Measurements from ENCODE around the gene IL17B.

IL17B gene

DNA sequence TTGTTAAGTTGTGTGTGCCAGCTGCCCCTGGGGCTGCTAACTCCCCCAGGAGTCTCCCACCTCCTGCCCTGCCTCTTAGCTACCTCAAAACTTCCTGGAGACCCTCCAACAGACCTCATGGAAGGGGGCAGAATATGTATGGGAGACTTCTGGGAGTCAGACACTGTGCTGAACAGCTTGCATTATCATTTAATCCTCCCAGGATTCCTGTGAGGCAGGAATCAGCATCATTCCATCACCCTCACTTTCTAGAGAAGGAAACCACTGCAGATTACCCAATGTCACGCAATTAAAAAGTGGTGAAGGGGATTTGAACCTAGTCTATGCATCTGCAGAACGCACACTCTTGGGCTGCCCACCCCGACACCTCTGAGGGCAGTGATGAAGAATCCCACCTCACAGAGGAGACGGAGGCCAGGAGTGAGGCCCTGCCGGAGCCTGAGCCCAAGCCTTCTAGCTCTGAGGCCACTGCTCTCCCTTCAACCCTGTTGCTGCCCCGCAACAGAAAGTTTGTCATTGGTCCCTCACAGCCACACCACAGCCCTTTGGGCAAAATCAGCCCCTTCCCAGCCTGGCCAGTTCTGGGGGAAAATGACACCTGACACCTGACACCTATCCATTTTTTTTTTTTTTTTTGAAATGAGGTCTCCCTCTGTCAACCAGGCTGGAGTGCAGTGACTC lies 30.3 kb upstream of the IL17B start:
- Histone ChIP-seq H3K4me3 (ENCODE audit: low read depth in 1 of 2, low read length in 1 of 2) (no peak overlapping the region), H3K4me1 (ENCODE audit: control insufficient read depth in 1 of 2, insufficient read depth in 1 of 2, low read depth in 1 of 2, low read length in 1 of 2) (no peaks in the 10 kb centered on the region), H3K9me3 (no peaks in the 10 kb centered on the region), H3K36me3 (no peaks in the 10 kb centered on the region), H3K27me3 (no peaks in the 10 kb centered on the region), H3K27ac (no peak overlapping the region)
- TF ChIP-seq, protein P1, sequence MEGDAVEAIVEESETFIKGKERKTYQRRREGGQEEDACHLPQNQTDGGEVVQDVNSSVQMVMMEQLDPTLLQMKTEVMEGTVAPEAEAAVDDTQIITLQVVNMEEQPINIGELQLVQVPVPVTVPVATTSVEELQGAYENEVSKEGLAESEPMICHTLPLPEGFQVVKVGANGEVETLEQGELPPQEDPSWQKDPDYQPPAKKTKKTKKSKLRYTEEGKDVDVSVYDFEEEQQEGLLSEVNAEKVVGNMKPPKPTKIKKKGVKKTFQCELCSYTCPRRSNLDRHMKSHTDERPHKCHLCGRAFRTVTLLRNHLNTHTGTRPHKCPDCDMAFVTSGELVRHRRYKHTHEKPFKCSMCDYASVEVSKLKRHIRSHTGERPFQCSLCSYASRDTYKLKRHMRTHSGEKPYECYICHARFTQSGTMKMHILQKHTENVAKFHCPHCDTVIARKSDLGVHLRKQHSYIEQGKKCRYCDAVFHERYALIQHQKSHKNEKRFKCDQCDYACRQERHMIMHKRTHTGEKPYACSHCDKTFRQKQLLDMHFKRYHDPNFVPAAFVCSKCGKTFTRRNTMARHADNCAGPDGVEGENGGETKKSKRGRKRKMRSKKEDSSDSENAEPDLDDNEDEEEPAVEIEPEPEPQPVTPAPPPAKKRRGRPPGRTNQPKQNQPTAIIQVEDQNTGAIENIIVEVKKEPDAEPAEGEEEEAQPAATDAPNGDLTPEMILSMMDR (IDR thresholded peaks at IDR 0.05) = no peak

DNA sequence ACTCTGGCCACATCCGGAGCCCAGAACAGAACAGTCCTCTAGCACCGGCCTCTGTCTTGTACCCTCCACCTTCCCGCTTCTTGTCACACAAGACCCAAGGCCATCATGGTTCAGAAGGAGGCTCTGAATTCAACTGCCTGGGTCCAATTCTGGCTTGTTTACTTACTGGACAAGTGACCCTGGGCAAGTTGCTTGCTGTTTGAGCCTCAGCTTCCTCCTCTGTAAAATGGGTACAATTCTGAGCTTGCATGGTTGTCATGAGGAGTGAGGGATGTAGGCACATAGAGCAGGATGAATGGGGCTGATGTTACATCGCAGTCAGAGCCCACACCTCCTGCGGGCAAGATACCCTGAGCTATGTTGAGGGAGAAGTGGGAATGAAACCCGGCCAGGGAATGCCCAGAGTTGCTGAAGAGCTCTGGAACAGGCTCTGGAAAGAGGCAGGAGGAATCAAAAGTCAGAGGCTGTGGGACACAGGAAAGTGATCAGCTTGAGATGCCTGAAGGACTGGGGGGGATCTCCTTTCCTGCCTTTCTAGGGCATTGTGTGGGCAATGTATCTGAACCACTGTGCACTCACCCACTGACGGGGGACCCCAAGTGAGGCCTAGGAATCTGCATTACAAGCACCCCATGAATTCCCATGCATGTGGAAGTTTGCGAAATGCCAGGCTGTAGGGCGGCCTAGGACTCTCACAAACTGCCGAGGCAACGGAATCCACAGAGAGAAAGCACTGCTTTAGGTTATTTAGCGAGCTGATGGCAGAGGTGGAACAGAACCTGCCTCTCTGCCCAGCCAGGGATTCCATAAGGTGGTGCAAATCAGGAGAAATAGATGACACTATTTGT lies 29.4 kb upstream of the IL17B start:
- H3K4me3 ChIP-seq (ENCODE audit: low read depth in 1 of 2, low read length in 1 of 2) = no peak overlapping the region
- TF ChIP-seq, protein P1 (IDR thresholded peaks at IDR 0.05) = no peak
- no peaks in the 10 kb centered on the region for H3K4me1 ChIP-seq (ENCODE audit: control insufficient read depth in 1 of 2, insufficient read depth in 1 of 2, low read depth in 1 of 2, low read length in 1 of 2)
- H3K27me3 ChIP-seq = no peaks in the 10 kb centered on the region
- H3K36me3 ChIP-seq = no peaks in the 10 kb centered on the region
- H3K27ac ChIP-seq = no peak overlapping the region
- no peaks in the 10 kb centered on the region for H3K9me3 ChIP-seq

DNA sequence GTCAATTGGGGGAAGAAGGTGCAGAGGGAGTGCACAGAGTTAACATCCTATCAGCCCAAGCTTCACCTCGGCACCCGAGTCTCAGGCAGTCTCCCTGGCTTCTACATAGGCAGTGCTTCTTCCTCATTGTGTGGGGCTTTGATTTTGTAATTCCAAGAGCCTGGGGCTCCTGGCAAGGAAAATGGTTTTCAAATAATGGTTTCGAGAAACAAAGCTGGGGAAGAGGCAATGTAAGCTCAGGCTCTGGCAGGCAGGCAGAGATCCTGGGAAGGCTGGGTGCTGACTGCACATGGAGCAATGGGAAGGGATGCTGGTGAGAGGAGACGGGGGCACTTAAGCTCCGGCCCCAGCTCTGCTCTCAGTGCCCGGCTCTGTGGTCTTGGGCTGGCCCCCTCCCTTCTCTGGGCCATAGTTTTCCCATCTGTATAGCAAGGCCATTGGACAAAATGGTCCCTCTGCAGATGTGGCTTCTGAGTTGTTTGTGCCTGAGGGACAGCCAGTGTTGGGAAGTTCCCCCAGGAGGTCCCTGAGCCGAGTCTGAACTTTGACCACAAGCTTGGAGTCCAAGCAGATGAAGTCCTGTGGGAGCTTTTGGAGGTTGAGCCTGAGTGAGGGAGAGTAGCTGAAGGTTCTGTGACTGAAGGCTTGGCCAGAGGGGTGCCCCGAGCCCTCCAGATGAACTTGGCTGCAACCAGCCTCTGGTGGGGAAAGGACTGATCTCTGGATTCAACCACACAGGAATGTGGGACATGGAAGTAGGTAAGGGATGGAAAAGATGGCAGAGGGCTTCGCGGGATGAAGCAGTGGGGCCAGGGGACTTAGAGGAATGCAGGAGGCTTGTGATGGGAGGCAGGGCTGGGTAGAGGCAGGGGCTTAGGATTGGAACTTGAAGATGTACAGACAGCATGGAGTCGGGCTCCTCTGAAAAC lies 28.5 kb upstream of the IL17B start:
- Histone ChIP-seq H3K9me3 (no peaks in the 10 kb centered on the region), H3K27ac (no peak overlapping the region), H3K4me1 (ENCODE audit: control insufficient read depth in 1 of 2, insufficient read depth in 1 of 2, low read depth in 1 of 2, low read length in 1 of 2) (no peaks in the 10 kb centered on the region), H3K4me3 (ENCODE audit: low read depth in 1 of 2, low read length in 1 of 2) (no peak overlapping the region), H3K36me3 (no peaks in the 10 kb centered on the region), H3K27me3 (no peaks in the 10 kb centered on the region)
- TF ChIP-seq, protein P1 (IDR thresholded peaks at IDR 0.05) = no peak

DNA sequence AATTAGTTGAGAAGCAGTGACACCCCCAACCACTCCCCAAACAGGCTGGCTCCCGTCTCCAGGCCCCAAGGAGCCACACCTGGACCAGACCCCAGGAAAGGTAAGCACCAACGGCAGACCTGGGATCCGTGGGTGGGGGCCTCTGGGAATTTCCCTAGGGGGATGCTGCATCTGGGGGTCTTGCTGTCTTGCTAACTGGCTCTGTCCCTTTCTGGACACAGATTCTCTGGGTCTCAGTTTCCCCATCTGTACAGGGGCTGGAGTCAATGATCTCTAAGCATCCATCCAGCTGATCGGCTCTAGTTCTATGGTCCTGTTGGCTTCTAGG lies 27.9 kb upstream of the IL17B start:
- no peaks in the 10 kb centered on the region for H3K36me3 ChIP-seq
- H3K4me1 ChIP-seq (ENCODE audit: control insufficient read depth in 1 of 2, insufficient read depth in 1 of 2, low read depth in 1 of 2, low read length in 1 of 2) = no peaks in the 10 kb centered on the region
- H3K4me3 ChIP-seq (ENCODE audit: low read depth in 1 of 2, low read length in 1 of 2) = no peak overlapping the region
- H3K9me3 ChIP-seq = no peaks in the 10 kb centered on the region
- no peak overlapping the region for H3K27ac ChIP-seq
- TF ChIP-seq, protein P1 (IDR thresholded peaks at IDR 0.05) = no peak
- H3K27me3 ChIP-seq = no peaks in the 10 kb centered on the region

DNA sequence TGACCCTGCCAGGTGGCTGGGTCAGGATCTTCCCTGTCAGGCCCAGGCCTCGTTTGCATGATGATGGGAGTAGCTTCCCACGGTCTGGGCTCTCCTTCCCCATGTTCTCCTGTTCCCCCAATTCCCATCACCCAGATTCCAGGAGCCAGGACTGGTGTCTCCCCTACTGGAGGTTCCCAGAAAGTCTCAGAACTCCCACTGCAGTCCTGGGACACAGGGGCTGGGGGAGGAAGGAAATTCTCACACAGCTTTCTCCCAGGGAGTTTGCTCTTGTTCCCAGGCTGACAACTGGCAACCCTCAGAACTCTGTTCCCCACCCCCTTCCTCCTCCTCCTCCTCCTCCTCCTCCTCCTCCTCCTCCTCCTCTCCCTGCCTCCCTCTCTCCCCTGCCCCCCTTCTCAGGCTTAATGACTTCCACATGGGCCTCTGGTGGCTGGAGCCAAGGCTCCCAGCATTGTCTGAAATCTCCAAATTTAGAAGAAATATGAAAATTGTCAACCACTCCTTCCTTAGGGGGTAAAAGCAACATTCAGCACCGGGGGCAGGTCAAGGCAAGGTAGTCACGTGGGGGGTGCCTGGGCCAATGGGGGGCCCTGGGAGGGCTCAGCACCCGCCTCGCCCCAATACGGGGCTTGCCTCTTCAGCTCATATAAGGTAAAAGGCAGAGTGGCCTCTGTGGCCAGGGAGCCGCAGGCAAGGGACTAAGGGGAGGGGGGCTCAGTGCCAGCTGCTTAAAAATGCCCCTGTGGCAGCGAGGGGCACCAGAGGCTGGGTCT lies 27.3 kb upstream of the IL17B start:
- Histone ChIP-seq H3K36me3 (no peaks in the 10 kb centered on the region), H3K27me3 (no peaks in the 10 kb centered on the region), H3K4me3 (ENCODE audit: low read depth in 1 of 2, low read length in 1 of 2) (no peak overlapping the region), H3K4me1 (ENCODE audit: control insufficient read depth in 1 of 2, insufficient read depth in 1 of 2, low read depth in 1 of 2, low read length in 1 of 2) (peaks cover 0 to 2% of the 10 kb centered on the region in 2 experiments), H3K9me3 (no peaks in the 10 kb centered on the region), H3K27ac (no peak overlapping the region)
- TF ChIP-seq, protein P1 (IDR thresholded peaks at IDR 0.05) = no peak

All from neutrophil (primary cell).